Hepatocyte (in vitro differentiated cells): Measurements from ENCODE around the gene TNFSF8. TPM values are rescaled to one million over a fixed set of nuclear protein-coding genes. Genes with fewer than 3 reads are reported as not detected.

Experiments used
- DNase-seq: peaks from one replicate; pipeline ENCODE4 v3.0.0-alpha.2; 2016; ENCODE audit warnings: low spot score
- H2AFZ ChIP-seq: fragments of 200-600 bp; sonication (generic); 2 replicates; pipeline ENCODE4 v1.6.0; 2016; ENCODE audit warnings: antibody characterized with exemption, mild to moderate bottlenecking
- H3K27ac ChIP-seq: fragments of 200-600 bp; sonication (generic); 2 replicates; pipeline ENCODE4 v1.5.1; 2016; ENCODE audit warnings: mild to moderate bottlenecking
- H3K27me3 ChIP-seq: fragments of 200-600 bp; sonication (generic); 2 replicates; pipeline ENCODE4 v1.6.1; 2016
- H3K36me3 ChIP-seq: fragments of 200-600 bp; sonication (generic); replicated peaks from 2 replicates; pipeline ENCODE4 v1.5.1; 2016; ENCODE audit warnings: low read depth; ENCODE audit not compliant: insufficient read depth
- H3K4me1 ChIP-seq: fragments of 200-600 bp; sonication (generic); 2 replicates; pipeline ENCODE4 v1.5.1; 2016; ENCODE audit warnings: mild to moderate bottlenecking, moderate library complexity; ENCODE audit not compliant: insufficient read depth
- H3K4me2 ChIP-seq: fragments of 200-600 bp; sonication (generic); 2 replicates; pipeline ENCODE4 v1.6.0; 2016
- H3K4me3 ChIP-seq: fragments of 200-600 bp; sonication (generic); 2 replicates; pipeline ENCODE4 v1.5.1; 2016; ENCODE audit warnings: mild to moderate bottlenecking
- H3K79me2 ChIP-seq: fragments of 200-600 bp; sonication (generic); 2 replicates; pipeline ENCODE4 v1.6.0; 2017; ENCODE audit warnings: mild to moderate bottlenecking
- H3K9me2 ChIP-seq: fragments of 200-600 bp; sonication (generic); replicated peaks from 2 replicates; pipeline ENCODE4 v1.6.0; 2017; ENCODE audit warnings: mild to moderate bottlenecking; ENCODE audit not compliant: insufficient read depth
- H3K9me3 ChIP-seq: fragments of 200-600 bp; sonication (generic); 2 replicates; pipeline ENCODE4 v1.5.1; 2016; ENCODE audit warnings: low read depth, mild to moderate bottlenecking
- H4K20me1 ChIP-seq: fragments of 200-600 bp; sonication (generic); 2 replicates; pipeline ENCODE4 v1.6.0; 2016; ENCODE audit warnings: mild to moderate bottlenecking; ENCODE audit not compliant: insufficient read depth, poor library complexity, severe bottlenecking
- CTCF ChIP-seq: fragments of 200-600 bp; sonication (generic); IDR thresholded peaks from 2 replicates; pipeline ENCODE4 v1.5.1; 2016; ENCODE audit warnings: antibody characterized with exemption, mild to moderate bottlenecking; ENCODE audit not compliant: poor library complexity
- EZH2 ChIP-seq: fragments of 200-600 bp; sonication (generic); IDR thresholded peaks from 2 replicates; pipeline ENCODE4 v1.6.1; 2016; ENCODE audit warnings: antibody characterized with exemption, mild to moderate bottlenecking, borderline replicate concordance
- EZH2phosphoT487 ChIP-seq: fragments of 200-600 bp; sonication (generic); IDR thresholded peaks from one replicate; pipeline ENCODE4 v1.6.1; 2018; ENCODE audit warnings: antibody characterized with exemption, mild to moderate bottlenecking, low read depth, moderate library complexity; ENCODE audit not compliant: unreplicated experiment, severe bottlenecking
- WGBS: methylation state at CpG from one replicate; pipeline ENCODE4 v1.1.6; 2016; ENCODE audit warnings: low lambda C conversion rate; ENCODE audit errors: missing lambda C conversion rate; 5-methylcytosine and 5-hydroxymethylcytosine counted together
- polyA plus RNA-seq: library from polyadenylated mRNA; unstranded; fragments of >200 nt; fragmentation: Nextera tagmentation; extraction: Ambion mirVana; gene quantifications from 2 replicates; pipeline ENCODE4 v1.2.1, GENCODE V29; 2016
- total RNA-seq: library from RNA; depleted of rRNA; stranded (reverse); fragments of >200 nt; gene quantifications from 2 replicates; pipeline ENCODE4 v1.2.3, GENCODE V29; 2014

TNFSF8 gene
- total and polyA plus RNA-seq, 2 experiments from 2014 or later: not detected

GRCh38 chr9:114936581-114936980 lies 6.2 kb upstream of the TNFSF8 start:
- Histone ChIP-seq H3K27me3 (peaks cover 6% of the 10 kb centered on the region), H3K4me1 (no peaks in the 10 kb centered on the region), H3K27ac (no peak overlapping the region), H3K36me3 (no peaks in the 10 kb centered on the region), H3K4me3 (no peak overlapping the region), H3K9me2 (no peaks in the 10 kb centered on the region), H3K4me2 (no peak overlapping the region), H3K79me2 (no peaks in the 10 kb centered on the region), H2AFZ (no peak overlapping the region), H3K9me3 (no peaks in the 10 kb centered on the region), H4K20me1 (no peaks in the 10 kb centered on the region)
- TF ChIP-seq CTCF (no peak), EZH2phosphoT487 (no peak), EZH2 (no peak)
- WGBS: 92% methylated on average over 1 of the region's 1 CpG
- DNase-seq: no peak

- H3K4me3 ChIP-seq: no peak overlapping the region
- H3K9me2 ChIP-seq: no peaks in the 10 kb centered on the region
- H3K4me2 ChIP-seq: no peak overlapping the region
- H4K20me1 ChIP-seq: no peaks in the 10 kb centered on the region
- H2AFZ ChIP-seq: no peak overlapping the region
- TF ChIP-seq EZH2: no peak
- no peak for TF ChIP-seq CTCF
- H3K79me2 ChIP-seq: no peaks in the 10 kb centered on the region
- no peak for DNase-seq
- H3K36me3 ChIP-seq: no peaks in the 10 kb centered on the region
- 81% methylated on average over 3 of the region's 3 CpGs for WGBS
- H3K9me3 ChIP-seq: no peaks in the 10 kb centered on the region
- no peak overlapping the region for H3K27ac ChIP-seq
- H3K4me1 ChIP-seq: no peaks in the 10 kb centered on the region
- peaks cover 6% of the 10 kb centered on the region for H3K27me3 ChIP-seq
Measured at GRCh38 chr9:114935119-114935518, 4.7 kb upstream of the TNFSF8 start.

GRCh38 chr9:114932502-114932901 lies 2.1 kb upstream of the TNFSF8 start:
- Histone ChIP-seq H3K4me1 (no peaks in the 10 kb centered on the region), H3K27me3 (peaks cover 6% of the 10 kb centered on the region), H3K27ac (no peak overlapping the region), H2AFZ (no peak overlapping the region), H3K9me2 (no peaks in the 10 kb centered on the region), H3K79me2 (no peaks in the 10 kb centered on the region), H4K20me1 (no peaks in the 10 kb centered on the region), H3K36me3 (no peaks in the 10 kb centered on the region), H3K4me2 (no peak overlapping the region), H3K9me3 (no peaks in the 10 kb centered on the region), H3K4me3 (no peak overlapping the region)
- DNase-seq: no peak
- TF ChIP-seq CTCF: no peak
- TF ChIP-seq EZH2phosphoT487: no peak
- TF ChIP-seq EZH2: no peak
- WGBS: 73% methylated on average over 3 of the region's 3 CpGs

- Histone ChIP-seq H3K9me3 (no peaks in the 10 kb centered on the region), H3K27me3 (peaks cover 6% of the 10 kb centered on the region), H3K4me1 (no peaks in the 10 kb centered on the region), H3K4me2 (no peak overlapping the region), H2AFZ (no peak overlapping the region), H3K27ac (no peak overlapping the region), H3K4me3 (no peak overlapping the region), H3K36me3 (no peaks in the 10 kb centered on the region), H3K9me2 (no peaks in the 10 kb centered on the region), H3K79me2 (no peaks in the 10 kb centered on the region), H4K20me1 (no peaks in the 10 kb centered on the region)
- 70% methylated on average over 5 of the region's 5 CpGs for WGBS
- DNase-seq: no peak
- TF ChIP-seq CTCF (no peak), EZH2 (no peak), EZH2phosphoT487 (no peak)
Measured at GRCh38 chr9:114931407-114931806, 1.0 kb upstream of the TNFSF8 start.
